MV-4-11 (cell line): ENCODE data around the gene GBP6.
"Not testable (repeated sequence)": the region's sequence is repeated elsewhere in the genome, so short reads cannot be mapped to it uniquely, and the experiment has no call there.

ENCODE experiments used
- DNase-seq: peaks from one replicate; lab custom pipeline; 2025; lab: John Stamatoyannopoulos, UW

GBP6 gene

DNA sequence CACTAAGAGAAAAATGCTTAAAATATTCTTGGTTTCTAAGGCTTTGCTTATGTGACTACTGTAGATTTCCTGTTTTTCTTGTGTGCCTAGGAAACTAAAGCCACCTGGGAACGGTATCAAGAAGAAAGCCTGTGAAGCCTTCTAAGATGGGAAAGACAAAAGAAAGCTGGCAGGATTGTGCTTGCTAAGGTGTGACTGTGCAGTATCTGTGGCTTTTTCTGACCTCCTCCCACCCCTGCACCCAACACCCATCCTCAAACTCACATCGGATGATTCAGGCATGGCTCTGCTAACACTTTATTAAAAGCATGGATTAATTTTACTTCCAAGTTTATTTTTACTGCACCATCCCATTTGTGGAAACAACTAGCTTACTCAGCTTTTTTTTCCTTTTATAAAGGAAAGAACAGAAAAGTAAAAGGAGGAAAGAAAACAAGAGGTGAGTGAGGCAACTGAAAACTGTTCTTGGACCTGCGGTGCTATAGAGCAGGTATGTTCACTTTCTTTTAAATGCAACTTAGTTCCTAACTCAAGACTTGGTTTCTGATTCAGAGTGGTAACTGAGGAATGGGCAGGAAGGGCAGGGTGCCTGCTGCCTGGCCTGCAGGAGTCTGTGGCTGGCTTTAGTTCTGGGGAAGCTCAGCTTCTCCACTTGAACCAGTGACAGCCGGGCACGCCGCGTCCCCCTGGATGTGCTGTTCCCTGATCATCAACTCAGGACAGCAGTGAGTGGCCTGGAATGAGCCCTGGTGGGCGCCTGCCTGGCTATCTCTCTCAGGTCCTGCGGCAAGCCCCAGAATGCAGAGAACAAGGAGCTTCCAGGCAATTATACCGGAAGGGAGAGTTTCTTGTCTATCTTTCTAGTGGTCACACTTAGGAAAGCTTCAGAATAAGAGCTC lies at the start of gene GBP6:
Gene GBP6, plus strand, starts transcription at position 422 of the 899 bp plus-strand sequence. CDS start 4,493 bp downstream, outside the sequence.
- DNase-seq, result no peak

DNA sequence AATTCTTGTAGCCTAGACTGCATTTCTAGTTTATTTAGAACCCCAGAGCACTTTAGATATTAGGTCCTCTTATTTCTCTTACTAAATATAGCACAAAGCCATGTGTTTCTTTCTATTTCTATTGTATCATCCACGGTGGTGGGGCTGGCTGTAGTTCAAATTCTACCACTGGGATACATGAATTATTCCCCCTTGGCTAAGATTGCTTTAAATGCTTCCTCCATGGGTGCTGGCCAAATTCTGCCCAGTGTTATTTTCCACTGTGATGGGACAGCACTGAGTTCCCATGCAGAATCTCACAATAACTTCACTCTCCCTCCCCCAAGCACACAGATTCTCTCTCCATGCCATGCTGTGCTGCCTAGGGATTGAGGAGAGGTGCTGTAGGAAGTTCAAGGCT lies 41.5 kb upstream of the GBP6 start:
- DNase-seq, result no peak

GRCh38 chr1:89331890-89332289 lies 32.0 kb upstream of the GBP6 start:
- DNase-seq, result no peak

DNA sequence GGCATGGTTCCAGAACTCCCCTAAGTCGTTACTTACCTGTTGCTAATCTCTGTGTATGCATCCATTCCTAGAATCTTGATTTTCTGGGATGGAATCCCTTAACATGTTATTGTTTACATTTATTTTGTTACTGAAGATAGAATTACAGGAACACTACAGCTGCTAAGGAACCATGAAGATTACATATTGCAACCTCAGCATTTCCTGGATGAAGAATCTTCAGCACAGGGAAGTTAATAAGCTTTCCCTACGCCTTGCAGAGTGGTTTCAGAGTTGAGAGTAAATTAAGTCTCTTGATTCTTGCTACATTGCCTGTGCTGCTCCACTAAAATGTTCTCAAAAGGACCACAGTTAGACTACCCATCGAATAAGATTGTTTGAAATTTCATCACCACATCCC lies 31.4 kb upstream of the GBP6 start:
- no peak for DNase-seq

DNA sequence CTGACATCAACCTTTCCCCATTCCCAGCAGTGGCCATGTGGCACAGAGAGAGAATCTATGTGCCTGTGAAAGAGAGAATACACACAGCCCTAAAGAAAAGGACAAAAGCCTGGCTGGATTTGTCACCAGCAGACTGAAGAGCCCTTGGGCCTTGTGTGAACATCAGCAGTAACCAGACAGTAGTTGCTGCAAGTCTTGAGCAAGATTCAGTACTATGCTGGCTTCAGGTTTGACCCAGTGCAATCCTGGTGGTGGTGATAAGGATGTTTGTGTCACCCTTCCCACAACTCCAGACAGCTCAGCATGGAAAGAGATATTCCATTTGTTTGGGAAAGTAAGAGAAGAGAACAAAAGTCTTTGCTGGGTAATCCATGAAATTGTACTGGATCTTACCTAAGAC lies 28.4 kb upstream of the GBP6 start:
- no peak for DNase-seq

DNA sequence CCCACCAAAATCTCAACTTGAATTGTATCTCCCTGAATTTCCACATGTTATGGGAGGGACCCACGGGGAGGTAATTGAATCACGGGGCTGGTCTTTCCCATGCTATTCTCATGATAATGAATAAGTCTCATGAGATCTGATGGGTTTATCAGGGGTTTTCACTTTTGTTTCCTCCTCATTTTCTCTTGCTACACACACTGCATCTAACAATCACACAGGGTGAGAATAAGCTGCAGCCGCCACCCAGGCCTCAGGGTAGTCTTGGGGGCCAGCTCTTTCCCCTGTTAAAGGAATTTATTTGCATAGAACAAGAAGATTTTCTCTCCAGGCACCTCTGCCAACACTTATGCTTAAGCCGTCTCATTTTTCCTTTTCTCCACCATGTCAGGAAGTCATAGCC lies 26.0 kb upstream of the GBP6 start:
- no peak for DNase-seq

DNA sequence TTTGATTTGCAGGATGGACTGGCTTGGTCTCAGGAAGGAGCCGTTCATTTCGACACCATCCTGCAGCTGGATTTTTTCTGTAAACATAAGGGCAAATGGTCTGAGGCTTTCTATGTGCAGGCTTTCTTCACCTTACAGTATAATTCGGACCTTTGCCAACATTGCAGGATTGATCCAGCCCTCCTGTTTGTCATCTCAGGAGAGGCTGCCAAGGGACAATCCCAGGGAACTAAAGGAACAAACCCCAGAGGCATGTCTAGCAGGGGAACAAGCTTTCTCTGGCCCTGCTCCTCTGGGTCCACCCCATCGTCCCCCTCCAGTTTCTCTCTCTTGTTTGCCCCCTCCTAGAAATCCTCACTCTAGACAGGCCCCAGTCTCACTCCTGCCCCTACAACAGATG lies 24.8 kb upstream of the GBP6 start:
- no peak for DNase-seq

GRCh38 chr1:89345479-89345878 lies 18.4 kb upstream of the GBP6 start:
- not testable (repeated sequence) for DNase-seq

GRCh38 chr1:89347296-89347695 lies 16.6 kb upstream of the GBP6 start:
- no peak for DNase-seq

DNA sequence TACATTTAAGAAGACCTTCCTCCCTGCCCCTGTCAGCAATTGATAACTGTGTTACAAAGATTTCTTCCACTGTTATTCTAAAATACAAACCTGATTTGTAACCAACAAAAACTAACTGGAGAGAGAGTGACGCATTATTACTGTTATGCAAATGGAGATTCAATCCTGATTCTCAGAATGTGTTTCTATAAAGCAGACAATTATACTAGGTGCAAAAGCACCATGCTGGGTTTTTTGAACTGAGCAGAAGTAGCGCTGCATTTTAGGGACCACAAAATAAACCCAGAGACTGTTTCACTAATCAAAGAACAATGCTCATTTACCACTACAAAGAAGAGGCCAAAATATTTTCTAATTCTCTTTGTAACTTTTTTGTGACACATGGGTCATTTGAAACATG lies 13.6 kb upstream of the GBP6 start:
- no peak for DNase-seq

DNA sequence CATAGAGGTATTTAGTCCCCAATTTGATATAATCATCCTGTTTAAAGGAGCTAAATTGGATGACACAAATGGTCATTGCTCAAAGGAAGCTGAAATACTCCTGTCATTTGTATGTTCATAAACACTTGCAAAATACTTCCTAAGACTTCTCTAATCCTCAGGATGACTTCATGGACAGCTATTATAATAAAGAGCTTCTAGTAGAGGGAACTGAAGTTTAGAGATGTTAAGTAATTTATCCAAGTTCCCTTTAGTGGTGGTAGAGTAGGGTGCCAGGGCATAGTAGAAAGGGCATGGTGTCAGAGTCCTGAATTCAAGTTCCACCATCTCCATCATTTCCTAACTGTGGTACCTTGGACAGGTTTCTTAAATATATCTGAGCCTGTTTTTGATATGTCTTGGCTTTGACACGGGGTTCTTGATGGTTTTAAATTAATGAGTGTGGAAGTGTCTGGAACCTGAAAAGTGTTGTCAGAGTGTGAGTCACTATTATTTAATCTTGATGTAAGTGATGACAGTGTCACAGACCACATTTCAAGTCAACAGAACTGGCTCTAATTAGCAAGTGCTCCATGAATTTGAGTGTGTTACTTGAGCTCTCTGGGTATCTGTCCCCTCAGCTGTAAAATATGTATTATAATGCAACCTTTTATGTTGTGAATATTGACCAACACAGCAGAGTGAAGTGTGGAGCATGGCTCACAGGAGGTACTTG lies 12.1 kb upstream of the GBP6 start:
- DNase-seq, result peak; percentile 89

GRCh38 chr1:89352421-89352820 lies 11.4 kb upstream of the GBP6 start:
- no peak for DNase-seq

GRCh38 chr1:89354205-89354604 lies 9.7 kb upstream of the GBP6 start:
- peak; percentile 59 for DNase-seq

DNA sequence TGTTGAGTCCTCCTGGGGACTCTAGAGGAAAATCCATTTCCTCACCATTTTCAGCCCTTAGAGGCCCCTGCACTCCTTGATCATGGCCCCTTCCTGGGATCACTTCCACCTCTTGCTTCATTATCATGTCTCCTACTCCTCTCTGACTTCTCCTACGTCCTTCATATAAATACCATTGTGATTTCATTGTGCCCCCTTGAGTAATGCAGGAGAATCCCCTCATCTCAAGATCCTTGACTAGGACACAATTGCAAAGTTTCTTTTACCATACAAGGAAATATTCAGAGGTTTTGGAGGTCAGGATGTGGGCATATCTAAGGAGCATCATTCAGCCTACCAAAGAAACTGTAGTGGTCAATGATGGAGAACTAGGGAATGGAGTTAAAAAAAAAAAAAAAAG lies 8.8 kb upstream of the GBP6 start:
- DNase-seq, result peak; percentile 1

- DNase-seq, result no peak
Observed at GRCh38 chr1:89356658-89357400, 7.0 kb upstream of the GBP6 start.

- DNase-seq, result peak; percentile 65
Observed at GRCh38 chr1:89358287-89358893, 5.5 kb upstream of the GBP6 start.

DNA sequence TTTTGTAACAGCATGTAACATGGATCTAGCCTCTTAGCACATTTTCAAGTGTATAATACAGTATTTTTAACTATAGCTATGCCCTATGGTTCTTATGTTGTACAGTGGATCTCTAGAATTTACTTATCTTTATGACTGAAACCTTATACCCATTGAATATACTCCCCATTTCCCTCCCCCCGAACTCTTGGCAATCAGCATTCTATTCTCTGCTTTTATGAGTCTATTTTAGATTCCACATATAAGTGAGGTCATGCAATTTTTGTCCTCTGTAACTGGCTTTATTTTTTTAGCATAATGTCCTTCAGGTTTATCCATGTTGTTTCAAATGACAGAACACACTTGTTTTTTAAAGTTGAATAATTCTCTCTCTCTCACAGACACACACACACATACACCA lies 3.1 kb upstream of the GBP6 start:
- DNase-seq, result no peak

GRCh38 chr1:89361681-89362080 lies 2.2 kb upstream of the GBP6 start:
- DNase-seq, result no peak

DNA sequence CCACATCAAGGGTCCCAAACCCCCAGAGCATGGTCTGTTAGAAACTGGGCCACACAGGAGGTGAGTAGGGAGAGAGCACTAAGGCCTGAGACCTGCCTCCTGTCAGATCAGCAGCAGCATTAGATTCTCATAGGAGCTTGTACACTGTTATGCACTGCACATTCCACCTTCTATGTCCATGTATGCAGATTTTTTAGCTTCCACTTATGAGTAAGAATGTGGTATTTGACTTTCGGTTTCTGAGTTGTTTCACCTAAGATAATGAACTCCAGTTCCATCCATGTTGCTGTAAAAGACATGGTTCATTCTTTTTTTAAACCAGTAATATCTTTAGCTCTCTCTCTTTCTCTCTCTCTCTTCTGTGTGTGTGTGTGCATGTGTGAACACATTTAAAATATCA lies 663 bp upstream of the GBP6 start:
- peak; percentile 17 for DNase-seq

GRCh38 chr1:89364954-89365550 lies 1.2 kb downstream of the GBP6 start:
- DNase-seq, result no peak

DNA sequence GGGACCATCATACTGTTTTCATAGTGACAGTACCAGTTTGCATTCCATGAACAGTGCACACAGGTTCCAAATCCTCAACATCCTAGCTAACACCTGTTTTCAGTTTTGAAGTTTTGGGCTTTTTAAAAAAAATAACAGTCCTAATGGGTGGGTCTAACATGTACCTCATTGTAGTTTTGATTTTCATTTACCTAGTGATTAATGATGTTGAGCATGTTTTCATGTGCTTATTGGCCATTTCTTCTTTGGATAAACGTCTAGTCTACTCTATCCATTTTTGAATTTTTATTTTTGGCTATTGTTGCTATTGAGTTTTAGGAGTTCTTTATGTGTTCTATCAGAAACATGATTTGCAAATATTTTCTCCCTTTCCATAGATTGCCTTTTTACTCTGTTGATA lies 3.4 kb downstream of the GBP6 start:
- no peak for DNase-seq

DNA sequence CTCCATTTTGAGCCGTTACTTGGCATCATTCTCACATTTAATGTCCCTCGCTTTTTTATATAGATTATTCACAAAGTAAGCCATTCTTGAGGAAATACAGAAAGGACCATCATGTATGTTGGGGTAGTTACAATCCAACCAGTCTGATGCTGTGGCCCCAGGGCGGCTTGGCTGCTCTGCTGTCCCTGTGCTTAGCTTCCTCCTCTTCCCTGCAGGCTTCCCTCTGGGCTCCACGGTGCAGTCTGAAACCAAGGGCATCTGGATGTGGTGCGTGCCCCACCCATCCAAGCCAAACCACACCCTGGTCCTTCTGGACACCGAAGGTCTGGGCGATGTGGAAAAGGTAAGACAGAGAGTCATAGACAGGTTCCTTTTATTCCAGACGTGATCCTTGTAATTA lies 5.5 kb downstream of the GBP6 start:
- no peak for DNase-seq
